ENCODE data around the gene PRDX1.

The PRDX1 gene

DNA sequence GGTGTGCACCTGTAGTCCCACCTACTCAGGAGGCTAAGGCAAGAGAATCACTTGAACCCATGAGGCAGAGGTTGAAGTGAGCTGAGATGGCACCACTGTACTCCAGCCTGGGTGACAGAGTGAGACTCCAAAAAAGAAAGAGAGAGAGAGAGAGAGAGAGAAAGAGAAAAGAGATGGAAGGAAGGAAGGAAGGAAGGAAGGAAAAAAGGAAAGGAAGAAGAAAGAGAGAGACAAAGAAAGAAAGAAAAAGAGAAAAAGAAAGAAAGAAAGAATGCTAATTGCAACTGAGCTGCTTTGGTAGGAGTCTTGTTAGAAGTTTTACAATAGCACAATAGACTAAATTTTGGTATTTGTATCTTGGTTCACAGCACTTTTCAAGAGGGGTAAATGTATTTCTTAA, 56.4 kb downstream of the PRDX1 start:
- no peak for DNase-seq (ENCODE audit: low spot score)
